ENCODE data around the gene CCND3. TPM values are rescaled to one million over a fixed set of nuclear protein-coding genes. Genes with fewer than 3 reads are reported as not detected.

The CCND3 gene
- total RNA-seq, result 21.7 and 24.4 TPM in 2 replicates
- long read RNA-seq, transcript CCND3-203 (5 exons, 2,085 nt), result major isoform, 7 of 12 reads
- long read RNA-seq, partial matches to known transcripts, result 0 of 12 reads
- long read RNA-seq, other reads (novel, unspliced or antisense), result 2 of 12 reads

DNA sequence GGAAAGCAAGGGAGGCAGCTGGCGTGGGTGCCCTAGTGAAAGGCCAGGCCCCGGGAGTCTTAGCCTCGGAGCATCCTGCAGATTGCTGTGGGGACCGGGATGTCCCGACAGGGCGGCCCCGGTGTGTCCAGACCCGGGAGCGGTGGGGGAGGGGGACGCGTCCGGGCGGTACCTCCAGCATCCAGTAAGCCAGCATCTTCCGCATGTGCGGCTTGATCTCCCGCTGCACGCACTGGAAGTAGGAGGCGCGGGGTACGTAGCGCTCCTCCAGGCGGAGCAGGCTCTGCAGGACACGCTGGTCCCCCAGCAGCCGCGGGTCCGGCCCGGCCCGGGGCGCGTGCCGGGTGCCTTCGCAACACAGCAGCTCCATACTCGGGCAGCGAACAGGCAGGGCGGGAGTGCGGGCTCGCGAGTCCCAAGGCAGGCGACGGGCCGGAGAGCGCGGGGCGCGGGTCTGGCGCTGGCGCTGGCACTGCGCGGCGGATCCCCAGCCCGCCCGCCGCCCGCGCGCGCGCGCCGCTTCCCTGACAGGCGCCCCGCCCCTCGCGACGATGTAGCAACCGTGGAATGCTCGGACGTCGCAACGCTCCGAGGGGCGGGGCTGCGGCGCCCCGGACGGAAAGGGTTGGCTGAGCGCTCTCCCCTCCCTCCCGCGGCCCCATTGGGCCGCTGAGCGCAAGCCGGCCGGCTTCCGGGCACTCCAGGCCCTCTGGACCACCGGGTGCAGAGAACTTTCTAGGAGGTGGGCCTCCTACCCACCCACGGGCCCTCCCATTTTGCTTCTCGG is at the start of gene CCND3:
Gene CCND3, minus strand, starts transcription at position 529 of the 787 bp plus-strand sequence. Its CDS starts 159 bp downstream, at position 370.
- peak; percentile 80 for DNase-seq (ENCODE audit: low read depth, low spot score)
- Mint-ChIP-seq H3K36me3 (ENCODE audit: low read depth) (peaks cover under 1% of the 10 kb centered on the region), H3K27ac (ENCODE audit: unreplicated experiment) (no peak within 1 kb of the TSS), H3K27me3 (ENCODE audit: low read depth) (peaks cover 6% of the 10 kb centered on the region), H3K4me1 (peaks cover 32% of the 10 kb centered on the region), H3K4me3 (peak within 1 kb of the TSS; percentile 94), H3K9me3 (no peaks in the 10 kb centered on the region)
- TF ChIP-seq, protein P1, sequence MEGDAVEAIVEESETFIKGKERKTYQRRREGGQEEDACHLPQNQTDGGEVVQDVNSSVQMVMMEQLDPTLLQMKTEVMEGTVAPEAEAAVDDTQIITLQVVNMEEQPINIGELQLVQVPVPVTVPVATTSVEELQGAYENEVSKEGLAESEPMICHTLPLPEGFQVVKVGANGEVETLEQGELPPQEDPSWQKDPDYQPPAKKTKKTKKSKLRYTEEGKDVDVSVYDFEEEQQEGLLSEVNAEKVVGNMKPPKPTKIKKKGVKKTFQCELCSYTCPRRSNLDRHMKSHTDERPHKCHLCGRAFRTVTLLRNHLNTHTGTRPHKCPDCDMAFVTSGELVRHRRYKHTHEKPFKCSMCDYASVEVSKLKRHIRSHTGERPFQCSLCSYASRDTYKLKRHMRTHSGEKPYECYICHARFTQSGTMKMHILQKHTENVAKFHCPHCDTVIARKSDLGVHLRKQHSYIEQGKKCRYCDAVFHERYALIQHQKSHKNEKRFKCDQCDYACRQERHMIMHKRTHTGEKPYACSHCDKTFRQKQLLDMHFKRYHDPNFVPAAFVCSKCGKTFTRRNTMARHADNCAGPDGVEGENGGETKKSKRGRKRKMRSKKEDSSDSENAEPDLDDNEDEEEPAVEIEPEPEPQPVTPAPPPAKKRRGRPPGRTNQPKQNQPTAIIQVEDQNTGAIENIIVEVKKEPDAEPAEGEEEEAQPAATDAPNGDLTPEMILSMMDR (conservative IDR thresholded peaks at IDR 0.05), result peak; percentile 10

DNA sequence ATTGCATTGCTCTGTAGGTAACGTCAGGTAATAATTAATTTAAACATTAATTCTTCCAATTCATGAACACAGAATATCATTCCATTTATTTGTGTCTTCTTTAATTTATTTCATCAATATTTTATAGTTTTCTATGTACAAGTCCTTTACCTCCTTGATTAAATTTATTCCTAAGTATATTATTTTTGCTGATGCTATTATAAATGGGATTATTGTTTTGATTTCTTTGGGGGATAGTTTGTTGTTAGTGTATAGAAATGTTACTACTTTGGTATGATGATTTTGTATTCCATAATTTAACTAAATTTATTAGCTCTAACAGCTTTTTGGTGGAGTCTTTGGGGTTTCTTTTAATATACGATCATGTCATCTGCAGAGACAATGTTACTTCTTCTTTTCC is 44.7 kb upstream of the CCND3 start:
- no peaks in the 10 kb centered on the region for H3K36me3 Mint-ChIP-seq (ENCODE audit: low read depth)
- no peak for DNase-seq (ENCODE audit: low read depth, low spot score)
- TF ChIP-seq, protein P1 (conservative IDR thresholded peaks at IDR 0.05), result no peak
- no peaks in the 10 kb centered on the region for H3K27me3 Mint-ChIP-seq (ENCODE audit: low read depth)
- H3K4me3 Mint-ChIP-seq, result no peak overlapping the region
- no peak overlapping the region for H3K27ac Mint-ChIP-seq (ENCODE audit: unreplicated experiment)
- peaks cover 4% of the 10 kb centered on the region for H3K9me3 Mint-ChIP-seq
- no peaks in the 10 kb centered on the region for H3K4me1 Mint-ChIP-seq

DNA sequence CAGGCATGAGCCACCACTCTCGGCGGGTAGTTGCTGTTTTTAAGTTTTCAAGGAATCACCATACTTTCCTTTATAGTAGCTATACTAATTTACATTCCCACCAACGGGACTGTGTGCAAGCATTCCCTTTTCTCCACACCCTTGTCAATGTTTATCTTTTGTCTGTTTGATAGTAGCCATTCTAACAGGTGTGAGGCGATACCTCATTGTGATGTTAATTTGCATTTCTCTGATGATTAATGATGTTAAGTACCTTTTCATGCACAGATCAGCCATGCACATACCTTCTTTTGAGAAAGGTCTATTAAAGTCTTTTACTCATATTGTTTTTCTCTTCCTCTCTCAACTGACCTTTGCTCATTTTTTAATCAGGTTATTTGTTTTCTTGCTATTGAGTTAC is 43.0 kb upstream of the CCND3 start:
- no peak overlapping the region for H3K27ac Mint-ChIP-seq (ENCODE audit: unreplicated experiment)
- H3K27me3 Mint-ChIP-seq (ENCODE audit: low read depth), result no peaks in the 10 kb centered on the region
- H3K4me3 Mint-ChIP-seq, result no peak overlapping the region
- H3K4me1 Mint-ChIP-seq, result no peaks in the 10 kb centered on the region
- no peaks in the 10 kb centered on the region for H3K36me3 Mint-ChIP-seq (ENCODE audit: low read depth)
- TF ChIP-seq, protein P1 (conservative IDR thresholded peaks at IDR 0.05), result no peak
- peaks cover 7% of the 10 kb centered on the region for H3K9me3 Mint-ChIP-seq
- DNase-seq (ENCODE audit: low read depth, low spot score), result no peak

DNA sequence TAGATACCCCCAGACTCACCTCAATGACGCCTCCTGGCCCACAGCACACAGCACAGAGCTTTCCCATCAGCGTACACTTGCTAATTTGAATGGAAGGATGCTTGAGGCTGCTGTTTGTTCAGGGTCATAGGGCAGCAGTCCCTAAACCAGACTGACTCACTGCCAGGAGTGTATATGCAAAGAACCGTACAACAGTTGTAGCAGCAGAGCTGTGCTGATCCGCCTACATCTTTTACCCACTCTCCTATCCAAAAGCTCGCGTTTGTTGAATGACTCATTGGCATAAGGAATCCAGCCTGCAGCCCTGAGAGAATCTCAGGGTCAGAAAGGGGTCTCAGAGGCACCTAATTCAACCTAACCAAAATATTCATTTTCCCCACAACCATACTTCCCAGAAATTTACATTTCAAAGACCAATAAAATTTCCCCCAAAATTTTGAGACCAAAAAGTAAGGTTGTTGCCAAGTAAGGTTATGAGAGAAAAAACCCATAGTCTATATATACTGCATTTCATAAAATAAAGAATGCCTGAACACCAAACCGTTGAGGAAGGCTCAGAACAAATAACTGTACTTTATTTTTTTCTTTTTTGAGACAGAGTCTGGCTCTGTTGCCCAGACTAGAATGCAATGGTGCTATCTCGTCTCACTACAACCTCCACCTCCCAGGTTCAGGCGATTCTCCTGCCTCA is 35.3 kb upstream of the CCND3 start:
- TF ChIP-seq, protein P1 (conservative IDR thresholded peaks at IDR 0.05), result no peak
- Mint-ChIP-seq H3K9me3 (peaks cover 3% of the 10 kb centered on the region), H3K36me3 (ENCODE audit: low read depth) (no peaks in the 10 kb centered on the region), H3K27me3 (ENCODE audit: low read depth) (no peaks in the 10 kb centered on the region), H3K27ac (ENCODE audit: unreplicated experiment) (peak overlapping the region; percentile 35), H3K4me1 (no peaks in the 10 kb centered on the region), H3K4me3 (no peak overlapping the region)
- no peak for DNase-seq (ENCODE audit: low read depth, low spot score)

DNA sequence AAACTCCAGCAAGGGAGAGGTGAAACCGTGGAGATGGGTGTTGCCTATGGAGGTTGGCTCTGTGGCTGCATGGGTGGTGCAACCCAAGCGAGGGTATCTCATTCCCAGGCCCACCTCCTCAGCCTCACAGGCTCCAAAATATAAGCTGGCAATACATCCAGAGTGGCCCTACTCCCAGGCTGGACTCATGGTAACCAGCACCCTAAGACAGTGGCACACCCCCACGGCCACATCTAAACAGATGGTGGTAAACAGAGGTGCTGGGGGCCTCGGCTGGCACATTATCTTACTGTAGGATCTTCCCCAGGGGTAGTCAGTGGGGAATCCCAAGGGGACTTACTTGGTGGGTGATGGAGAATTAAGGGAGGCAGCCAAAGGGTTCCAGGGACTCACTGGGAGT is 33.7 kb upstream of the CCND3 start:
- Mint-ChIP-seq H3K4me1 (peaks cover 6% of the 10 kb centered on the region), H3K9me3 (no peaks in the 10 kb centered on the region), H3K27me3 (ENCODE audit: low read depth) (no peaks in the 10 kb centered on the region), H3K27ac (ENCODE audit: unreplicated experiment) (no peak overlapping the region), H3K4me3 (no peak overlapping the region), H3K36me3 (ENCODE audit: low read depth) (no peaks in the 10 kb centered on the region)
- TF ChIP-seq, protein P1 (conservative IDR thresholded peaks at IDR 0.05), result no peak
- no peak for DNase-seq (ENCODE audit: low read depth, low spot score)
